Measurements from ENCODE around the gene CD55.

The CD55 gene, protein sequence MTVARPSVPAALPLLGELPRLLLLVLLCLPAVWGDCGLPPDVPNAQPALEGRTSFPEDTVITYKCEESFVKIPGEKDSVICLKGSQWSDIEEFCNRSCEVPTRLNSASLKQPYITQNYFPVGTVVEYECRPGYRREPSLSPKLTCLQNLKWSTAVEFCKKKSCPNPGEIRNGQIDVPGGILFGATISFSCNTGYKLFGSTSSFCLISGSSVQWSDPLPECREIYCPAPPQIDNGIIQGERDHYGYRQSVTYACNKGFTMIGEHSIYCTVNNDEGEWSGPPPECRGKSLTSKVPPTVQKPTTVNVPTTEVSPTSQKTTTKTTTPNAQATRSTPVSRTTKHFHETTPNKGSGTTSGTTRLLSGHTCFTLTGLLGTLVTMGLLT

GRCh38 chr1:207321079-207321789 is at the start of gene CD55:
Gene CD55 (plus strand): TSS chr1:207321678. CDS start chr1:207321766, 88 bp downstream.
- no peaks in the 10 kb centered on the region for H3K9me3 ChIP-seq (ENCODE audit: control insufficient read depth, insufficient read depth, low read length)
- H3K4me1 ChIP-seq (ENCODE audit: control insufficient read depth, insufficient read depth, low read length) = peaks cover 11% of the 10 kb centered on the region
- H3K27me3 ChIP-seq (ENCODE audit: control insufficient read depth, insufficient read depth, low read length) = no peaks in the 10 kb centered on the region
- peak within 1 kb of the TSS; percentile 89 for H3K27ac ChIP-seq (ENCODE audit: low read depth, low read length)
- peak within 1 kb of the TSS; percentile 78 for H3K4me3 ChIP-seq (ENCODE audit: low read depth, low read length)
- H3K36me3 ChIP-seq (ENCODE audit: control insufficient read depth, insufficient read depth, low read length) = peaks cover 29% of the 10 kb centered on the region
- H3K9ac ChIP-seq (ENCODE audit: low read depth, low read length) = peak within 1 kb of the TSS; percentile 86

GRCh38 chr1:207274882-207275281 is 46.6 kb upstream of the CD55 start:
- Histone ChIP-seq H3K9ac (ENCODE audit: low read depth, low read length) (no peak overlapping the region), H3K27ac (ENCODE audit: low read depth, low read length) (no peak overlapping the region), H3K9me3 (ENCODE audit: control insufficient read depth, insufficient read depth, low read length) (no peaks in the 10 kb centered on the region; the same call in 1 of the 2 replicates), H3K4me3 (ENCODE audit: low read depth, low read length) (no peak overlapping the region), H3K27me3 (ENCODE audit: control insufficient read depth, insufficient read depth, low read length) (no peaks in the 10 kb centered on the region), H3K4me1 (ENCODE audit: control insufficient read depth, insufficient read depth, low read length) (peaks cover 6% of the 10 kb centered on the region; the same call in 1 of the 2 replicates), H3K36me3 (ENCODE audit: control insufficient read depth, insufficient read depth, low read length) (no peaks in the 10 kb centered on the region)

DNA sequence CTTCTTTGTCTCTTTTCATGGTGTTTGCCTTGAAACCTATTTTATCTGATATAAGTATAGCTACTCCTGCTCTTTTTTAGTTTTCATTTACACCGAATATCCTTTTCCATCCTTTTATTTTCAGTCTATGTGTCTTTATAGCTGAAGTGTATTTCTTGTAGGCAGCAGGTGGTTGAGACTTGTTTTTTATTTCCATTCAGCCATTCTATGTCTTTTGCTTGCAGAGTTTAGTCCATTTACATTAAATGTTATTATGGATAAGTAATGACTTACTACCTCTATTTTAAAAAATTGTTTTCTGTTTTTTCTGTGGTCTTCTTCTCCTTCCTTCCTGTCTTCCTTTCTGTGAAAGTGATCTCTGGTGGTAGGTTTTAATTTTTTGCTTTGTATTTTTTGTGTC is 45.0 kb upstream of the CD55 start:
- no peaks in the 10 kb centered on the region; the same call in 1 of the 2 replicates for H3K9me3 ChIP-seq (ENCODE audit: control insufficient read depth, insufficient read depth, low read length)
- no peak overlapping the region for H3K27ac ChIP-seq (ENCODE audit: low read depth, low read length)
- H3K36me3 ChIP-seq (ENCODE audit: control insufficient read depth, insufficient read depth, low read length) = no peaks in the 10 kb centered on the region
- H3K9ac ChIP-seq (ENCODE audit: low read depth, low read length) = no peak overlapping the region
- H3K4me3 ChIP-seq (ENCODE audit: low read depth, low read length) = no peak overlapping the region
- peaks cover 6% of the 10 kb centered on the region; the same call in 1 of the 2 replicates for H3K4me1 ChIP-seq (ENCODE audit: control insufficient read depth, insufficient read depth, low read length)
- H3K27me3 ChIP-seq (ENCODE audit: control insufficient read depth, insufficient read depth, low read length) = no peaks in the 10 kb centered on the region

DNA sequence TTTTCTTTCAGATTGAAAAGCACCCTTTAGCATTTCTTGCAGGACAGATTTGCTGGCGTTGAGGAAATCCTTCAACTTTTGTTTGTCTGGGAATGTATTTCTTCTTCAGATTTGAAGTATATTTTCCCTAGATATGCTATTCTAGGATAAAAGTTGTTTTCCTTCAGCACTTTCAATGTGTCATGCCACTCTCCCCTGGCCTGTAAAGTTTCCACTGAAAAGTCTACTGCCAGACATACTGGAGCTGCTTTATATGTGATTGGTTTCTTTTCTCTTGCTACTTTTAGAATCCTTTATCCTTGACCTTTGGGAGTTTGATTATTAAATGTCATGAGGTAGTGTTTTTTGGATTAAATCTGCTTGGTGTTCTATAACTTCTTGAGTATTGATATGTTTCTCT is 44.2 kb upstream of the CD55 start:
- H3K9ac ChIP-seq (ENCODE audit: low read depth, low read length) = no peak overlapping the region
- no peak overlapping the region for H3K4me3 ChIP-seq (ENCODE audit: low read depth, low read length)
- H3K36me3 ChIP-seq (ENCODE audit: control insufficient read depth, insufficient read depth, low read length) = no peaks in the 10 kb centered on the region
- H3K27ac ChIP-seq (ENCODE audit: low read depth, low read length) = no peak overlapping the region
- peaks cover 6% of the 10 kb centered on the region; the same call in 1 of the 2 replicates for H3K4me1 ChIP-seq (ENCODE audit: control insufficient read depth, insufficient read depth, low read length)
- H3K27me3 ChIP-seq (ENCODE audit: control insufficient read depth, insufficient read depth, low read length) = no peaks in the 10 kb centered on the region
- no peaks in the 10 kb centered on the region; the same call in 1 of the 2 replicates for H3K9me3 ChIP-seq (ENCODE audit: control insufficient read depth, insufficient read depth, low read length)

DNA sequence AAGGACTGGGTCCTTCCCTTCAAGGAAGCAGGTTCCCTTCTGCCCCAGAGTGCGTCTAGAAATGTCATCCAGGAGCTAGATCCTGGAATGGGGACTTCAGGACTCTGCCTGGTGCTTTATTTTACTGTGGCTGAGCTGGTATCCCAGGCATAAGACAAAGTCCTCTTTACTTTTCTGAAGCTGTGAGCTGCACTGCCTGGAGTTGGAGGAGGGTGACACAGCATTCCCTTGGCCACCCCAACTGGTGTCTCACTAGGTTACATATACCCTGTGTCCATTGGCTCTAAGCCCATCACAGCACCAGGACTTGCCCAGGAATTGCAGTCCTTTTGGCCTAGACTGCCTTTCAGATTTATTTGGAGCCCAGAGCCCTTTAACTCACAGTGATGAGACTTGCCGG is 41.8 kb upstream of the CD55 start:
- Histone ChIP-seq H3K4me3 (ENCODE audit: low read depth, low read length) (no peak overlapping the region), H3K27me3 (ENCODE audit: control insufficient read depth, insufficient read depth, low read length) (no peaks in the 10 kb centered on the region), H3K27ac (ENCODE audit: low read depth, low read length) (no peak overlapping the region), H3K4me1 (ENCODE audit: control insufficient read depth, insufficient read depth, low read length) (peaks cover 17% of the 10 kb centered on the region; the same call in 1 of the 2 replicates), H3K9me3 (ENCODE audit: control insufficient read depth, insufficient read depth, low read length) (no peaks in the 10 kb centered on the region), H3K9ac (ENCODE audit: low read depth, low read length) (no peak overlapping the region), H3K36me3 (ENCODE audit: control insufficient read depth, insufficient read depth, low read length) (no peaks in the 10 kb centered on the region)

GRCh38 chr1:207280706-207281105 is 40.8 kb upstream of the CD55 start:
- Histone ChIP-seq H3K36me3 (ENCODE audit: control insufficient read depth, insufficient read depth, low read length) (no peaks in the 10 kb centered on the region), H3K4me1 (ENCODE audit: control insufficient read depth, insufficient read depth, low read length) (peaks cover 17% of the 10 kb centered on the region; the same call in 1 of the 2 replicates), H3K4me3 (ENCODE audit: low read depth, low read length) (no peak overlapping the region), H3K9me3 (ENCODE audit: control insufficient read depth, insufficient read depth, low read length) (no peaks in the 10 kb centered on the region), H3K27ac (ENCODE audit: low read depth, low read length) (no peak overlapping the region), H3K9ac (ENCODE audit: low read depth, low read length) (no peak overlapping the region), H3K27me3 (ENCODE audit: control insufficient read depth, insufficient read depth, low read length) (no peaks in the 10 kb centered on the region)

DNA sequence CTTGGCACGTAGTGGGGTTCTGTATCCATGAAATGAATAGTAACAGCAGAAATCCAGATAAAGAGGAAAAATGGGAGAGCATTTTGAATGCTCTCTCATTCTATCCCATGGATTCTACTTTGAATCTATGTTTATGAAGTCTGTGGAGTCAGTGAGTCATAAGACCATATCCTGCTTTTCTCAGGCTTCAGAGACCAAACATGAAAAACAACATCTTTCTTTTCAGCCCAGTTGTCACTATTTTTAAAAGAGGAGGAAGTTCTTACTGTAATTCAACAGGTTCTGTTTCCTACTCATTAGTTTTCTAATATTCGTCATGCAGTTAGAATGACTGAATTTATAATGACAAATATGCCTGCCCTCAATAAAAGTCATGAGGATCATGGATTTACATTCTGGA is 39.4 kb upstream of the CD55 start:
- Histone ChIP-seq H3K36me3 (ENCODE audit: control insufficient read depth, insufficient read depth, low read length) (no peaks in the 10 kb centered on the region), H3K9me3 (ENCODE audit: control insufficient read depth, insufficient read depth, low read length) (no peaks in the 10 kb centered on the region), H3K4me3 (ENCODE audit: low read depth, low read length) (no peak overlapping the region), H3K27me3 (ENCODE audit: control insufficient read depth, insufficient read depth, low read length) (no peaks in the 10 kb centered on the region), H3K27ac (ENCODE audit: low read depth, low read length) (no peak overlapping the region), H3K4me1 (ENCODE audit: control insufficient read depth, insufficient read depth, low read length) (peaks cover 27% of the 10 kb centered on the region; the same call in 1 of the 2 replicates), H3K9ac (ENCODE audit: low read depth, low read length) (no peak overlapping the region)

DNA sequence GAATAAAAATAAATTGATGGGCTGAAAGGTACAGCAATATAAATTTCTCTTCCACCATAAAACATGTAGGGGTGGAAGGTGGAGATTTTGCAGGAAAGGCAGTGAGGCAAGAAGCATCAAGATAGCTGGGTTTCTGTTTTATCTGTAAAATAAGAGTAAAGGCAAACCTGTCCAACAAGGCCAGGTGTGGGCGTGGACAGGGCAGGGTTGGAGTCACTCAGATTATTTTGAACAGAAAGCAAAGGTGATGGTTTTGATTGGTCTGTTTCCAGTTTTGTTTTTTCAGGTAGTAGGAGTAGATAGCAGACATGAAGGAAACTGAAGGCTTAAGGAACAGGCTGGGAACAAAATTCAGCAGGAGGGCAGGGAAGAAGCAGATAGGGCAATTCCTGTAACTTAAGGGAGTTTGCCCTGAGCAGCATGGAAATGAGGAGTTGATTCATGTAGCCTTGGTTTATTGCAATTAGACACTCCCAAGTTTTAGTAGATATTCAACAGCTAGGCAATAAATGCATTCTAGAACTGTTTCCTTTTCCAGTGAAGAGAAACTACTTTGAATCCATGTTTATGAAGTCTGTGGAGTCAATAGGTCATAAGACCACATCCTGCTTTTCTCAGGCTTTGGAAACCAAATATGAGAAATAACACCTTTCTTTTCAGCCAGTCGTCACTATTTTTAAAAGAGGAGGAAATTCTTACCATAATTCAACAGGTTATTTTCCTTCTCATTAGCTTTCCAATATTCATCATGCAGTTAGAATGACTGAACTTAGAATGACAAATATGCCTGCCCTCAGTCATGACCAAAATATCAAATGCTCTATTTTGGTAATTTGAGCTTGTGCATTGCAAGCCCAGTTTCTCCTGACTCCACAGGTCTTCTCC is 38.7 kb upstream of the CD55 start:
- H3K4me3 ChIP-seq (ENCODE audit: low read depth, low read length) = no peak overlapping the region

GRCh38 chr1:207283421-207283820 is 38.1 kb upstream of the CD55 start:
- no peak overlapping the region for H3K9ac ChIP-seq (ENCODE audit: low read depth, low read length)
- no peaks in the 10 kb centered on the region for H3K9me3 ChIP-seq (ENCODE audit: control insufficient read depth, insufficient read depth, low read length)
- no peak overlapping the region for H3K27ac ChIP-seq (ENCODE audit: low read depth, low read length)
- no peaks in the 10 kb centered on the region for H3K36me3 ChIP-seq (ENCODE audit: control insufficient read depth, insufficient read depth, low read length)
- H3K4me1 ChIP-seq (ENCODE audit: control insufficient read depth, insufficient read depth, low read length) = peaks cover 35% of the 10 kb centered on the region; the same call in 1 of the 2 replicates
- H3K4me3 ChIP-seq (ENCODE audit: low read depth, low read length) = no peak overlapping the region
- no peaks in the 10 kb centered on the region for H3K27me3 ChIP-seq (ENCODE audit: control insufficient read depth, insufficient read depth, low read length)

More for the DNA sequence above, 38.7 kb upstream of the CD55 start:
- H3K27me3 ChIP-seq (ENCODE audit: control insufficient read depth, insufficient read depth, low read length) = no peaks in the 10 kb centered on the region
- H3K9me3 ChIP-seq (ENCODE audit: control insufficient read depth, insufficient read depth, low read length) = no peaks in the 10 kb centered on the region
- no peaks in the 10 kb centered on the region for H3K36me3 ChIP-seq (ENCODE audit: control insufficient read depth, insufficient read depth, low read length)
- peaks cover 28% of the 10 kb centered on the region; the same call in 1 of the 2 replicates for H3K4me1 ChIP-seq (ENCODE audit: control insufficient read depth, insufficient read depth, low read length)
- H3K27ac ChIP-seq (ENCODE audit: low read depth, low read length) = no peak overlapping the region
- H3K9ac ChIP-seq (ENCODE audit: low read depth, low read length) = no peak overlapping the region

DNA sequence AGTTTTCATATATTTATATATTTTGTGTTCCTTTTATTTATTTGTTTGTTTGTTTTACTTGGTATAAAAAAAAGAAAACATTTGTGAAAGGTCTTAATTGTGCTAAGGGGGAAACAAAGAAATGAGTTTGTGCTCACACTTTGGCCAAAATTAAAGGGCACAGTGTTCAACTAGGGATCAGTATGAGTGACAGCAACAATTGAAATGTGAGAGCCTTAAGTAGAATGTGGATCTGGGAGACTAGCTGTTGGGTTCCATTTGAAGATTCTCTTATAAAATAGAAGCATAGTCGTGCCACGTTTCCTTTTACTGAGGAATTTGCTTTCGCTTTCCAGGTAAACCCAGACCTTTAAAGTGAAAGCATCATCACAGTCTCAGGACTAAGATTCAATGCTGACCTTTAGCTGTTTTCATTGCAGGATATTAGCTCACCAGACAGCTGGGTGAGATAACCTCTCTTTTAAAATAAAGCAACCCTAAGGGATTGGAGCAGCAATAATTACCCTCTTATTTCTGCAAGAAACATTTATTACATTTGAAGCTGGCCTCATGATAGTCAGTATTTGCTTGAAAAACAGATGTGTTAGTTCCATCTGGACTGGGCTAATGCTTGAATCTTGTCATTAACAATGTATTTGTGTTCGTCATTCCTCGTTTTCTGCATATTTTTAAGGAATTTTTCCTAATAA is 37.1 kb upstream of the CD55 start:
- no peaks in the 10 kb centered on the region for H3K9me3 ChIP-seq (ENCODE audit: control insufficient read depth, insufficient read depth, low read length)
- no peak overlapping the region for H3K27ac ChIP-seq (ENCODE audit: low read depth, low read length)
- H3K4me3 ChIP-seq (ENCODE audit: low read depth, low read length) = no peak overlapping the region
- H3K36me3 ChIP-seq (ENCODE audit: control insufficient read depth, insufficient read depth, low read length) = no peaks in the 10 kb centered on the region
- H3K27me3 ChIP-seq (ENCODE audit: control insufficient read depth, insufficient read depth, low read length) = no peaks in the 10 kb centered on the region
- peaks cover 36% of the 10 kb centered on the region; the same call in 1 of the 2 replicates for H3K4me1 ChIP-seq (ENCODE audit: control insufficient read depth, insufficient read depth, low read length)
- H3K9ac ChIP-seq (ENCODE audit: low read depth, low read length) = no peak overlapping the region
